ENCODE data around the gene ZCCHC4.

ZCCHC4 gene

GRCh38 chr4:25312496-25313200 lies at the start of gene ZCCHC4:
TSS of gene ZCCHC4 (plus strand) at chr4:25312774. CDS start at chr4:25312810, 36 bp downstream.
- peak; percentile 81 for FAIRE-seq

GRCh38 chr4:25271866-25272265 lies 40.7 kb upstream of the ZCCHC4 start:
- no peak for FAIRE-seq

GRCh38 chr4:25280210-25280609 lies 32.4 kb upstream of the ZCCHC4 start:
- FAIRE-seq = no peak

GRCh38 chr4:25283948-25284347 lies 28.6 kb upstream of the ZCCHC4 start:
- FAIRE-seq = no peak

GRCh38 chr4:25284466-25284865 lies 28.1 kb upstream of the ZCCHC4 start:
- FAIRE-seq = no peak

GRCh38 chr4:25290490-25291067 lies 22.0 kb upstream of the ZCCHC4 start:
- FAIRE-seq = no peak

- no peak for FAIRE-seq
These were observed 21.3 kb upstream of the ZCCHC4 start for GRCh38 chr4:25291158-25291733.

- FAIRE-seq = no peak
These were observed 14.9 kb upstream of the ZCCHC4 start for GRCh38 chr4:25297528-25298242.

GRCh38 chr4:25299476-25300203 lies 12.9 kb upstream of the ZCCHC4 start:
- no peak for FAIRE-seq

- no peak for FAIRE-seq
These were observed 11.1 kb upstream of the ZCCHC4 start for GRCh38 chr4:25301471-25301870.

GRCh38 chr4:25302626-25303025 lies 9.9 kb upstream of the ZCCHC4 start:
- no peak for FAIRE-seq

- no peak for FAIRE-seq
These were observed 9.0 kb upstream of the ZCCHC4 start for GRCh38 chr4:25303578-25303977.

- no peak for FAIRE-seq
These were observed 6.0 kb upstream of the ZCCHC4 start for GRCh38 chr4:25306518-25307057.

- FAIRE-seq = no peak
These were observed 5.0 kb upstream of the ZCCHC4 start for GRCh38 chr4:25307596-25307995.

- no peak for FAIRE-seq
These were observed 4.3 kb upstream of the ZCCHC4 start for GRCh38 chr4:25308306-25308705.

GRCh38 chr4:25308761-25309160 lies 3.8 kb upstream of the ZCCHC4 start:
- FAIRE-seq = no peak

GRCh38 chr4:25310066-25310802 lies 2.3 kb upstream of the ZCCHC4 start:
- no peak for FAIRE-seq

- FAIRE-seq = no peak
These were observed 1.8 kb upstream of the ZCCHC4 start for GRCh38 chr4:25310803-25311166.

GRCh38 chr4:25313201-25313895 lies 774 bp downstream of the ZCCHC4 start:
- FAIRE-seq = no peak

GRCh38 chr4:25320336-25320735 lies 7.8 kb downstream of the ZCCHC4 start:
- no peak for FAIRE-seq

- FAIRE-seq = no peak
These were observed 8.2 kb downstream of the ZCCHC4 start for GRCh38 chr4:25320773-25321172.
